ENCODE data around the gene GPLD1.

The GPLD1 gene

GRCh38 chr6:24378473-24379097, 110.8 kb downstream of the GPLD1 start:
- DNase-seq, result no peak
